Right atrium auricular region (tissue), 2 donors: ENCODE data around the gene CAMK1D. TPM values are rescaled to one million over a fixed set of nuclear protein-coding genes. Genes with fewer than 3 reads are reported as not detected.

ENCODE experiments used
- DNase-seq: peaks from one replicate; pipeline ENCODE4 v3.0.0-alpha.2; 2019; ENCODE audit warnings: low spot score
- H3K27ac ChIP-seq, 2 donors: fragments of 200-600 bp; sonication (generic); 1 replicate in 1 of 2; 2 replicates in 1 of 2; pipeline ENCODE4 v1.5.1; 2016 to 2019
- H3K27me3 ChIP-seq, 2 donors: fragments of 200-600 bp; sonication (generic); one replicate each; pipeline versions ENCODE4 v1.5.1 to v1.6.0; 2017 to 2019
- H3K36me3 ChIP-seq: fragments of 200-600 bp; sonication (generic); one replicate; pipeline ENCODE4 v1.5.1; 2016
- H3K4me1 ChIP-seq, 2 donors: fragments of 200-600 bp; sonication (generic); one replicate each; pipeline versions ENCODE4 v1.5.1 to v1.6.0; 2017 to 2019
- H3K4me3 ChIP-seq, 2 donors: fragments of 200-600 bp; sonication (generic); 1 replicate in 1 of 2; 2 replicates in 1 of 2; pipeline ENCODE4 v1.5.1; 2017 to 2019; ENCODE audit warnings: mild to moderate bottlenecking in 1 of 2, moderate library complexity in 1 of 2
- H3K9me3 ChIP-seq, 2 donors: fragments of 200-600 bp; sonication (generic); one replicate each; pipeline ENCODE4 v1.5.1; 2019
- total RNA-seq, 2 donors: library from RNA; depleted of rRNA; stranded (reverse); fragments of >200 nt; gene quantifications; one replicate each; pipeline ENCODE4 v1.1.0, GENCODE V29; 2016
- TF ChIP-seq, protein P1 (sequence below), 2 donors: fragments of 200-600 bp; sonication (generic); IDR thresholded peaks; one replicate each; pipeline ENCODE4 v1.5.1; 2019; ENCODE audit warnings: antibody characterized with exemption in 2 of 2

The CAMK1D gene
- total RNA-seq, 2 donors from 2014 or later = 24.5 to 27.2 TPM

DNA sequence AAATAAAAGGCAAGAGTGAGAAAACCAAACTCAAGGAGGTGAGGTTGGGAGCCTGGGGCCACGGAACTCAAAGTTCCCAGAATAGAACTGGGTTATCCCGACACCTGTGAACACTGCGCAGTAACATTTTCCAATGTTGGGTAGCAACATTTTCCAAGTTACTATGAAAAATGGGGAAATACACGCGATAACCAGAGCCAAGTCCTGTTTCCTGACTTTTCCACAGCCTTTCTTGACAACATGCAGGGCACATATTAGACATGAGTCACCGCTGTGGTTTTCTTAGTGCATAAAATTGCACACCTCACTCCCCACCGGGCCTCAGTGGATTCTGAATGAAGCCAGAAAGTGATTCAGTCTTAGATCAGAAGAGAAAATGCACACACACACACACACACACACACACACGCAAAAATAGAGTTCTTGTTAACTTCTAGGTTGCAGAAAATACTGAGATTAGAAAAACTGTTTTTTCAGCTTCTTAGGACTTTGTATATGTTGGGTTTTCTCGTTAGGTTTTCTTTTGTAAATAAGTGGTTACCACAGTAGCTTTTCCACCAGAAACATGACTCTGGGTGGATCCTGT, 70.0 kb downstream of the CAMK1D start:
- Histone ChIP-seq H3K4me1 (peaks cover 0 to 39% of the 10 kb centered on the region in 2 donors), H3K36me3 (no peaks in the 10 kb centered on the region), H3K9me3 (no peaks in the 10 kb centered on the region), H3K27me3 (no peaks in the 10 kb centered on the region), H3K27ac (peak overlapping the region in 1 of 2 donors; percentile 81), H3K4me3 (no peak overlapping the region)
- peak; percentile 91 for DNase-seq
- TF ChIP-seq, protein P1, sequence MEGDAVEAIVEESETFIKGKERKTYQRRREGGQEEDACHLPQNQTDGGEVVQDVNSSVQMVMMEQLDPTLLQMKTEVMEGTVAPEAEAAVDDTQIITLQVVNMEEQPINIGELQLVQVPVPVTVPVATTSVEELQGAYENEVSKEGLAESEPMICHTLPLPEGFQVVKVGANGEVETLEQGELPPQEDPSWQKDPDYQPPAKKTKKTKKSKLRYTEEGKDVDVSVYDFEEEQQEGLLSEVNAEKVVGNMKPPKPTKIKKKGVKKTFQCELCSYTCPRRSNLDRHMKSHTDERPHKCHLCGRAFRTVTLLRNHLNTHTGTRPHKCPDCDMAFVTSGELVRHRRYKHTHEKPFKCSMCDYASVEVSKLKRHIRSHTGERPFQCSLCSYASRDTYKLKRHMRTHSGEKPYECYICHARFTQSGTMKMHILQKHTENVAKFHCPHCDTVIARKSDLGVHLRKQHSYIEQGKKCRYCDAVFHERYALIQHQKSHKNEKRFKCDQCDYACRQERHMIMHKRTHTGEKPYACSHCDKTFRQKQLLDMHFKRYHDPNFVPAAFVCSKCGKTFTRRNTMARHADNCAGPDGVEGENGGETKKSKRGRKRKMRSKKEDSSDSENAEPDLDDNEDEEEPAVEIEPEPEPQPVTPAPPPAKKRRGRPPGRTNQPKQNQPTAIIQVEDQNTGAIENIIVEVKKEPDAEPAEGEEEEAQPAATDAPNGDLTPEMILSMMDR (IDR thresholded peaks at IDR 0.05) = no peak

DNA sequence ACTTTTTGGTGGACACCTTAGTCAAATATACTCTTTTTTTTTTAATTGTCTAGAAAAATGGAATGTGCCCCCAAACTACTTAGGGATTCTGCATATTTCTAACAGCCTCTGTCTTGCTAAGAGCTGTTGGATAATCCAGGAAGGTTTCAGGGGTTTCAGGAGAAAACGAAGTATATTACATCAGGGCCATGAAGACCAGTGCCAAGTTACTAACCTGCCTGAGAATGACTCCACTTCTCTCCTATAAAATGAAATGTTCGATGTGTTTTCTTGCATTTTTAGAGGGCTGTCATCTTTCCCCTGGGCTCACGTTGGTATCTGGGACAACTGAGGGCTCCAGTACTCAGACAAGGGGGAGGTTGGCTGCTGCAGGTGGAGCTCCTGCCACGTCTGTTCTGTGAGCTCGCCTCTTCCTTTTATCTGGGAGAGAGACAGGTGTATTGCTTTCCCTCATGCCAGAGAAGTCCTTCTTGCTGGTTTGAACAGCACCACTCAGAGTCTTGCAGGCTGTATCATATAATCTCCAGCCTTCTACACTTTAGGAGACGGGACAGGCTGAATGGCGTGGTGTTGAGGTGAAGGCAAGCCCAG, 71.3 kb downstream of the CAMK1D start:
- TF ChIP-seq, protein P1 (IDR thresholded peaks at IDR 0.05) = no peak
- H3K27ac ChIP-seq = no peak overlapping the region
- H3K36me3 ChIP-seq = no peaks in the 10 kb centered on the region
- no peaks in the 10 kb centered on the region for H3K9me3 ChIP-seq
- H3K27me3 ChIP-seq = no peaks in the 10 kb centered on the region
- peaks cover 0 to 39% of the 10 kb centered on the region in 2 donors for H3K4me1 ChIP-seq
- no peak for DNase-seq
- H3K4me3 ChIP-seq = no peak overlapping the region

DNA sequence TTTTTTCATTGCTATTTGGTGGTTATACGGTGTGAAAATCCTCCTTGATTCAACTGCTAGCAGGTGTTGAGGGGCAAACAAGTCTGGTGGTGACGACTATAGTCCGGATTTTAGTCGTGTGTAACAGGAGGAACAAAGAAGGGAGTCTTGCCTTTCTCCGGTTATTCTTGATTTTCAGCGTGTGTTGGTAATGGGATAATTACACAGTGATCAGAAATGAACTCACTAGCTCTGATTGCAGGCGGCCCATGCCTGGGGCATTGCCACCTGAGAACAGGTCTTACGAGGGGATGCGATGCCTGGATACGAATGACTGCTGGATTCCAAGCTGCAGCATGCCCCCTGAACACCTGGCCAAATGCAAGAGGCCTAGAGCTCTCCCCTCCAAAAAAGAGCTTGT, 72.8 kb downstream of the CAMK1D start:
- TF ChIP-seq, protein P1 (IDR thresholded peaks at IDR 0.05) = no peak
- no peaks in the 10 kb centered on the region for H3K9me3 ChIP-seq

DNA sequence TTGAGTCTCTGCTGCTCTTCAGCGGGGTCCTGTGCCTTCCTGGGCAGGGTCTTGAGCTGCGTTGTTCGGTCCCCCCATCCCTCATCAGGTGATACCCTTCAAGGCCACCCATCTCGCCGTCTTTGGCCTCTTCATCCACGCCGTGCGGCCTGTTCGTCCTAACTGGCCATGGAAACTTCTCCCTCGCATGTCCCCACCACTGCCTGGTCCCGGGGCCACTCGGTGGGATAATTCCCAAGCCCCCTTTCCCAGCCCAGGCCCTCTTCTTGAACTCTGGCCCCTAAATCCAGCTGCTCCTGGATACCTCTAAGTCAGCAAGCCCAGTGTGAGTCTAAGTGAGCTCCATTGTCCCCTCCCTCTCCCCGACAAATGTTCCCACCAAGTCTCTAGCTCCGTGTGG, 74.5 kb downstream of the CAMK1D start:
- Histone ChIP-seq H3K4me1 (peaks cover 0 to 13% of the 10 kb centered on the region in 2 donors), H3K27ac (no peak overlapping the region), H3K9me3 (no peaks in the 10 kb centered on the region), H3K27me3 (no peaks in the 10 kb centered on the region), H3K36me3 (no peaks in the 10 kb centered on the region), H3K4me3 (no peak overlapping the region)
- TF ChIP-seq, protein P1 (IDR thresholded peaks at IDR 0.05) = no peak
- no peak for DNase-seq

More for the DNA sequence above, 72.8 kb downstream of the CAMK1D start:
- H3K4me3 ChIP-seq = no peak overlapping the region
- DNase-seq = no peak
- H3K27me3 ChIP-seq = no peaks in the 10 kb centered on the region
- no peak overlapping the region for H3K27ac ChIP-seq
- no peaks in the 10 kb centered on the region for H3K36me3 ChIP-seq
- peaks cover 0 to 28% of the 10 kb centered on the region in 2 donors for H3K4me1 ChIP-seq

DNA sequence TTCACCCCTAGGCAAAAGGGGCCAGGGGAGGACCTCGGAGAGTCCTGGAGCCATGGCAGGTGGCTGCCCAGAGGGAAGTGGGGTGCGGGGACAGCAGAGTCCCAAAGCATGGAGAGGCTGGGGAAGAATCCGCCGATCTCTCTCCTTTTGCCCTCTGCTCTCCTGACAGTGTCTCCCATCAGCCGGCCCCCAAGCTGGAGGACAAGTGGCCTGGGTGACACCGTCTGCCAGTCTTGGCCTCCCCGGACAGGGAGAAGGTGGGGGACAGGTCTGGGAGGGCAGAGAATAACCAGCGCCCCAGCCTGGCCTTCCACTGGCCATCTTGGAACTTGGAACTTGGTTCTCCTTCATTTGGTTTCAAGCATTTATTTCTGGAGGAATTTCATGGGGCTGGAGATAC, 77.9 kb downstream of the CAMK1D start:
- Histone ChIP-seq H3K4me3 (no peak overlapping the region), H3K27me3 (no peaks in the 10 kb centered on the region), H3K4me1 (no peaks in the 10 kb centered on the region), H3K27ac (no peak overlapping the region), H3K9me3 (no peaks in the 10 kb centered on the region), H3K36me3 (no peaks in the 10 kb centered on the region)
- no peak for DNase-seq
- TF ChIP-seq, protein P1 (IDR thresholded peaks at IDR 0.05) = no peak
